Upper lobe of left lung (tissue), 4 donors: ENCODE results near the gene MYCBPAP.

Experiments used
- CTCF ChIP-seq, 6 experiments: fragments of 450-650 bp in 4 of 6; fragments of 200-600 bp in 2 of 6; sonication (generic) in 2 of 6; IDR thresholded peaks; one replicate each; pipeline ENCODE4 v1.5.1; 2016 to 2019; ENCODE audit warnings: antibody characterized with exemption in 6 of 6
- EP300 ChIP-seq, 4 donors: sonication (generic); formaldehyde crosslinking; IDR thresholded peaks; one replicate each; pipeline ENCODE4 v1.5.1; 2017; ENCODE audit warnings: antibody characterized with exemption in 4 of 4, control low read depth in 2 of 4
- POLR2A ChIP-seq, 4 donors: fragments of 450-650 bp; IDR thresholded peaks; one replicate each; pipeline ENCODE4 v1.5.1; 2016 to 2017; ENCODE audit warnings: antibody characterized with exemption in 4 of 4, mild to moderate bottlenecking in 2 of 4
- POLR2AphosphoS5 ChIP-seq, 2 donors: sonication (generic); formaldehyde crosslinking; IDR thresholded peaks; one replicate each; pipeline ENCODE4 v1.5.1; 2017; ENCODE audit warnings: antibody characterized with exemption in 2 of 2

- no peak for TF ChIP-seq POLR2A (IDR thresholded peaks at IDR 0.05)
- no peak for TF ChIP-seq CTCF (IDR thresholded peaks at IDR 0.05)
- no peak for TF ChIP-seq EP300 (IDR thresholded peaks at IDR 0.05)
- TF ChIP-seq POLR2AphosphoS5 (IDR thresholded peaks at IDR 0.05): no peak
Observed at GRCh38 chr17:50483266-50483665, 25.0 kb upstream of the MYCBPAP start.
